OCI-LY3 (cell line): Measurements from ENCODE around the gene SIRT4.

Source experiments
- H2AFZ ChIP-seq: fragments of 200-600, 300-600 bp; shearing (Covaris generic); 2 replicates; pipeline ENCODE4 v1.6.0; 2014; ENCODE audit warnings: antibody characterized with exemption, low read depth, low read length
- H3K27ac ChIP-seq: fragments of 200-600, 300-600 bp; sonication (generic); 2 replicates; pipeline ENCODE4 v1.5.1; 2014; ENCODE audit warnings: mild to moderate bottlenecking, low read length, moderate library complexity, mixed read lengths
- H3K27me3 ChIP-seq: fragments of 200-600, 300-600 bp; sonication (generic); 2 replicates; pipeline ENCODE4 v1.6.1; 2014; ENCODE audit warnings: low read depth, low read length, mixed read lengths
- H3K36me3 ChIP-seq: fragments of 200-600, 300-600 bp; sonication (generic); replicated peaks from 2 replicates; pipeline ENCODE3; 2014; ENCODE audit warnings: low read depth, low read length, mixed read lengths
- H3K4me1 ChIP-seq: fragments of 300-600, 200-600 bp; sonication (generic); 2 replicates; pipeline ENCODE4 v1.6.1; 2014; ENCODE audit warnings: low read length, mixed read lengths
- H3K4me2 ChIP-seq: fragments of 200-600, 300-600 bp; sonication (generic); 2 replicates; pipeline ENCODE4 v1.6.1; 2014; ENCODE audit warnings: low read length, mixed read lengths
- H3K4me3 ChIP-seq: fragments of 300-600, 200-600 bp; sonication (generic); 2 replicates; pipeline ENCODE4 v1.5.1; 2014; ENCODE audit warnings: antibody characterized with exemption, mild to moderate bottlenecking, low read length, moderate library complexity
- H3K79me2 ChIP-seq: fragments of 300-600, 200-600 bp; shearing (Covaris generic); 2 replicates; pipeline ENCODE4 v1.6.1; 2014; ENCODE audit warnings: mild to moderate bottlenecking, low read length, mixed read lengths
- H3K9ac ChIP-seq: fragments of 300-600, 200-600 bp; shearing (Covaris generic); 2 replicates; pipeline ENCODE4 v1.6.0; 2014; ENCODE audit warnings: mild to moderate bottlenecking, low read length, moderate library complexity
- H3K9me3 ChIP-seq: fragments of 200-600, 300-600 bp; shearing (Covaris generic); 2 replicates; pipeline ENCODE4 v1.6.1; 2014; ENCODE audit warnings: low read length, mixed read lengths; ENCODE audit not compliant: insufficient read depth
- H4K20me1 ChIP-seq: fragments of 200-600, 300-600 bp; sonication (generic); 2 replicates; pipeline ENCODE4 v1.6.1; 2016; ENCODE audit warnings: low read length, mixed read lengths; ENCODE audit not compliant: insufficient read depth
- CTCF ChIP-seq: fragments of 200-600, 300-600 bp; sonication (generic); IDR thresholded peaks from 2 replicates; pipeline ENCODE4 v1.5.1; 2014; ENCODE audit warnings: antibody characterized with exemption, low read length, low read depth
- EZH2phosphoT487 ChIP-seq: fragments of 200-600 bp; shearing (Covaris generic); IDR thresholded peaks from 2 replicates; pipeline ENCODE4 v1.6.1; 2018; ENCODE audit warnings: antibody characterized with exemption, mixed run types, low read depth

Gene SIRT4

GRCh38 chr12:120264086-120264903 lies 37.8 kb upstream of the SIRT4 start:
- peak overlapping the region; percentile 96 for H3K4me2 ChIP-seq

GRCh38 chr12:120264904-120265472 lies 37.1 kb upstream of the SIRT4 start:
- TF ChIP-seq EZH2phosphoT487: no peak
- no peak for TF ChIP-seq CTCF
- no peaks in the 10 kb centered on the region for H4K20me1 ChIP-seq
- peak overlapping the region; percentile 87 for H3K9ac ChIP-seq
- no peak overlapping the region for H3K27ac ChIP-seq
- H3K36me3 ChIP-seq: no peaks in the 10 kb centered on the region
- no peaks in the 10 kb centered on the region for H3K9me3 ChIP-seq
- peak overlapping the region; percentile 96 for H3K4me3 ChIP-seq
- H3K79me2 ChIP-seq: no peaks in the 10 kb centered on the region
- peaks cover 15% of the 10 kb centered on the region; the same call in 1 of the 2 replicates for H3K4me1 ChIP-seq
- peak overlapping the region; percentile 47 for H2AFZ ChIP-seq
- peak overlapping the region; percentile 96 for H3K4me2 ChIP-seq
- peaks cover 27% of the 10 kb centered on the region for H3K27me3 ChIP-seq

More at GRCh38 chr12:120264086-120264903, 37.8 kb upstream of the SIRT4 start:
- TF ChIP-seq CTCF (no peak), EZH2phosphoT487 (no peak)
- Histone ChIP-seq H3K79me2 (no peaks in the 10 kb centered on the region), H3K27me3 (peaks cover 27% of the 10 kb centered on the region), H3K27ac (no peak overlapping the region), H3K4me3 (peak overlapping the region; percentile 96), H2AFZ (no peak overlapping the region), H4K20me1 (no peaks in the 10 kb centered on the region), H3K36me3 (no peaks in the 10 kb centered on the region), H3K4me1 (peaks cover 15% of the 10 kb centered on the region; the same call in 1 of the 2 replicates), H3K9ac (no peak overlapping the region), H3K9me3 (no peaks in the 10 kb centered on the region)

GRCh38 chr12:120265473-120266179 lies 36.5 kb upstream of the SIRT4 start, which contains the start of gene PXN:
Gene PXN (minus strand): TSS chr12:120265730. CDS start chr12:120265629, 101 bp downstream.
- H3K27me3 ChIP-seq: peaks cover 27% of the 10 kb centered on the region
- no peak within 1 kb of the TSS for H3K27ac ChIP-seq
- H3K9me3 ChIP-seq: no peaks in the 10 kb centered on the region
- H4K20me1 ChIP-seq: no peaks in the 10 kb centered on the region
- no peaks in the 10 kb centered on the region for H3K79me2 ChIP-seq
- no peaks in the 10 kb centered on the region for H3K36me3 ChIP-seq
- no peak for TF ChIP-seq EZH2phosphoT487
- peak; percentile 75 for TF ChIP-seq CTCF
- peak within 1 kb of the TSS; percentile 87 for H3K9ac ChIP-seq
- peak within 1 kb of the TSS; percentile 96 for H3K4me2 ChIP-seq
- H2AFZ ChIP-seq: peak within 1 kb of the TSS; percentile 90
- peak within 1 kb of the TSS; percentile 96 for H3K4me3 ChIP-seq
- H3K4me1 ChIP-seq: peaks cover 15% of the 10 kb centered on the region; the same call in 1 of the 2 replicates
